ENCODE data around the gene SLK. TPM values are rescaled to one million over a fixed set of nuclear protein-coding genes. Genes with fewer than 3 reads are reported as not detected.
A peak's percentile ranks its signal among the peaks of the same experiment; 100 is the strongest.

SLK gene
- total and polyA plus RNA-seq, 2 of the 13 experiments (the other 11 are each of a cell fraction or from before 2014, with no cell fraction given): 3.4 to 22.8 TPM

GRCh38 chr10:103918053-103918846 lies 48.7 kb upstream of the SLK start, which contains the start of gene STN1 (continued):
- peak; percentile 99 for TF ChIP-seq ARID5B (CRISPR knock-in tag; IDR thresholded peaks at IDR 0.05)
- TF ChIP-seq TGIF2 (CRISPR knock-in tag; IDR thresholded peaks at IDR 0.05): no peak
- TF ChIP-seq ZNF543 (CRISPR knock-in tag; IDR thresholded peaks at IDR 0.05): no peak; the same call in 1 of the 2 replicates
- TF ChIP-seq, protein P1, sequence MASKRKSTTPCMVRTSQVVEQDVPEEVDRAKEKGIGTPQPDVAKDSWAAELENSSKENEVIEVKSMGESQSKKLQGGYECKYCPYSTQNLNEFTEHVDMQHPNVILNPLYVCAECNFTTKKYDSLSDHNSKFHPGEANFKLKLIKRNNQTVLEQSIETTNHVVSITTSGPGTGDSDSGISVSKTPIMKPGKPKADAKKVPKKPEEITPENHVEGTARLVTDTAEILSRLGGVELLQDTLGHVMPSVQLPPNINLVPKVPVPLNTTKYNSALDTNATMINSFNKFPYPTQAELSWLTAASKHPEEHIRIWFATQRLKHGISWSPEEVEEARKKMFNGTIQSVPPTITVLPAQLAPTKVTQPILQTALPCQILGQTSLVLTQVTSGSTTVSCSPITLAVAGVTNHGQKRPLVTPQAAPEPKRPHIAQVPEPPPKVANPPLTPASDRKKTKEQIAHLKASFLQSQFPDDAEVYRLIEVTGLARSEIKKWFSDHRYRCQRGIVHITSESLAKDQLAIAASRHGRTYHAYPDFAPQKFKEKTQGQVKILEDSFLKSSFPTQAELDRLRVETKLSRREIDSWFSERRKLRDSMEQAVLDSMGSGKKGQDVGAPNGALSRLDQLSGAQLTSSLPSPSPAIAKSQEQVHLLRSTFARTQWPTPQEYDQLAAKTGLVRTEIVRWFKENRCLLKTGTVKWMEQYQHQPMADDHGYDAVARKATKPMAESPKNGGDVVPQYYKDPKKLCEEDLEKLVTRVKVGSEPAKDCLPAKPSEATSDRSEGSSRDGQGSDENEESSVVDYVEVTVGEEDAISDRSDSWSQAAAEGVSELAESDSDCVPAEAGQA (IDR thresholded peaks at IDR 0.05; ENCODE audit: low read depth): peak; percentile 21
- TF ChIP-seq, protein P1 (CRISPR knock-in tag; IDR thresholded peaks at IDR 0.05; ENCODE audit: borderline replicate concordance): no peak; the same call in 1 of the 2 replicates
- TF ChIP-seq RNF219 (CRISPR knock-in tag; IDR thresholded peaks at IDR 0.05): no peak
- peak; percentile 61; the same call in 1 of the 2 replicates for TF ChIP-seq DR1 (CRISPR knock-in tag; IDR thresholded peaks at IDR 0.05)
- TF ChIP-seq HMG20B (CRISPR knock-in tag; conservative IDR thresholded peaks at IDR 0.05): peak; percentile 68; the same call in 1 of the 2 replicates
- no peak for TF ChIP-seq ZNF713 (CRISPR knock-in tag; IDR thresholded peaks at IDR 0.05)
- TF ChIP-seq ZNF160 (CRISPR knock-in tag; IDR thresholded peaks at IDR 0.05): no peak
- no peak for TF ChIP-seq ZNF354B (CRISPR knock-in tag; IDR thresholded peaks at IDR 0.05)
- TF ChIP-seq PHF5A (CRISPR knock-in tag; IDR thresholded peaks at IDR 0.05; ENCODE audit: low read depth, unreplicated experiment): peak; percentile 49
- TF ChIP-seq ZNF382 (CRISPR knock-in tag; IDR thresholded peaks at IDR 0.05; ENCODE audit: borderline replicate concordance): no peak
- no peak for TF ChIP-seq GLI4 (CRISPR knock-in tag; IDR thresholded peaks at IDR 0.05; ENCODE audit: borderline replicate concordance)
- TF ChIP-seq, protein P2, sequence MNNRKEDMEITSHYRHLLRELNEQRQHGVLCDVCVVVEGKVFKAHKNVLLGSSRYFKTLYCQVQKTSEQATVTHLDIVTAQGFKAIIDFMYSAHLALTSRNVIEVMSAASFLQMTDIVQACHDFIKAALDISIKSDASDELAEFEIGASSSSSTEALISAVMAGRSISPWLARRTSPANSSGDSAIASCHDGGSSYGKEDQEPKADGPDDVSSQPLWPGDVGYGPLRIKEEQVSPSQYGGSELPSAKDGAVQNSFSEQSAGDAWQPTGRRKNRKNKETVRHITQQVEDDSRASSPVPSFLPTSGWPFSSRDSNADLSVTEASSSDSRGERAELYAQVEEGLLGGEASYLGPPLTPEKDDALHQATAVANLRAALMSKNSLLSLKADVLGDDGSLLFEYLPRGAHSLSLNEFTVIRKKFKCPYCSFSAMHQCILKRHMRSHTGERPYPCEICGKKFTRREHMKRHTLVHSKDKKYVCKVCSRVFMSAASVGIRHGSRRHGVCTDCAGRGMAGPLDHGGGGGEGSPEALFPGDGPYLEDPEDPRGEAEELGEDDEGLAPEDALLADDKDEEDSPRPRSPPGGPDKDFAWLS (CRISPR knock-in tag; IDR thresholded peaks at IDR 0.05; ENCODE audit: borderline replicate concordance): no peak

All from HepG2 (cell line).